HepG2 (cell line): ENCODE measurements around the gene FANCG. TPM values are rescaled to one million over a fixed set of nuclear protein-coding genes. Genes with fewer than 3 reads are reported as not detected.

Source experiments
- CC2D1A ChIP-seq: sonication (generic); formaldehyde crosslinking; IDR thresholded peaks from 2 replicates; pipeline ENCODE4 v1.8.1; 2023; ENCODE audit warnings: mild to moderate bottlenecking, missing genetic modification reagents
- FOXK2 ChIP-seq: fragments of 450-650 bp; IDR thresholded peaks from 2 replicates; pipeline ENCODE4 v1.6.1; 2016
- HNRNPUL1 ChIP-seq: fragments of 200-400 bp; formaldehyde crosslinking; IDR thresholded peaks from 2 replicates; pipeline ENCODE4 v1.6.1; 2017; ENCODE audit warnings: low read depth, mild to moderate bottlenecking, low read length, moderate library complexity
- MEIS2 ChIP-seq: sonication (generic); formaldehyde crosslinking; IDR thresholded peaks from 2 replicates; pipeline ENCODE4 v1.9.0; 2021; ENCODE audit warnings: mild to moderate bottlenecking, missing genetic modification reagents
- SIX4 ChIP-seq: sonication (generic); formaldehyde crosslinking; IDR thresholded peaks from 2 replicates; pipeline ENCODE4 v1.4.0; 2020; ENCODE audit warnings: missing genetic modification reagents
- SMC3 ChIP-seq: IDR thresholded peaks from 2 replicates; pipeline ENCODE4 v1.6.1; 2011; ENCODE audit warnings: low read length, improper control_type of control experiment
- SRY ChIP-seq: sonication (generic); formaldehyde crosslinking; IDR thresholded peaks from 2 replicates; pipeline ENCODE4 v1.8.0; 2022; ENCODE audit warnings: mild to moderate bottlenecking, missing genetic modification reagents
- ZFX ChIP-seq: sonication (generic); formaldehyde crosslinking; IDR thresholded peaks from 2 replicates; pipeline ENCODE4 v1.4.0; 2020; ENCODE audit warnings: mild to moderate bottlenecking, low read depth, missing genetic modification reagents, moderate library complexity
- ZNF570 ChIP-seq: sonication (generic); formaldehyde crosslinking; IDR thresholded peaks from 2 replicates; pipeline ENCODE4 v1.4.0; 2020; ENCODE audit warnings: mild to moderate bottlenecking, missing genetic modification reagents, borderline replicate concordance
- ZNF616 ChIP-seq: sonication (generic); formaldehyde crosslinking; IDR thresholded peaks from 2 replicates; pipeline ENCODE4 v1.5.0; 2020; ENCODE audit warnings: low read depth, mild to moderate bottlenecking, missing genetic modification reagents
- ZNF780A ChIP-seq: sonication (generic); formaldehyde crosslinking; IDR thresholded peaks from 2 replicates; pipeline ENCODE4 v1.8.0; 2022; ENCODE audit warnings: mild to moderate bottlenecking, missing genetic modification reagents, moderate library complexity
- polyA plus RNA-seq, 8 experiments: library from polyadenylated mRNA; depleted of rRNA in 3 of 8; stranded (reverse) in 7 of 8; unstranded in 1 of 8; fragments of >200 nt; fragmentation: Illumina TruSeq in 4 of 8; extraction: Trizol in 4 of 8; gene quantifications; 2 replicates each; pipeline versions ENCODE4 v1.2.1 to v1.2.3, GENCODE V29; 2011 to 2016; ENCODE audit warnings: low read depth in 4 of 8, missing spikeins in 1 of 8, mixed read lengths in 1 of 8; ENCODE audit not compliant: insufficient read depth in 1 of 8
- total RNA-seq, 5 experiments: library from RNA; depleted of rRNA; stranded (reverse); fragments of >200 nt; fragmentation: Illumina TruSeq; extraction: Trizol; gene quantifications; 2 replicates each; pipeline ENCODE4 v1.2.3, GENCODE V29; 2016; ENCODE audit warnings: low read depth in 1 of 5
- TF ChIP-seq, protein P1 (sequence below): sonication (generic); formaldehyde crosslinking; IDR thresholded peaks from 2 replicates; pipeline ENCODE4 v1.4.0; 2020; ENCODE audit warnings: mild to moderate bottlenecking, missing genetic modification reagents
- TF ChIP-seq, protein P2 (sequence below): IDR thresholded peaks from 2 replicates; pipeline ENCODE4 v1.6.1; 2016; ENCODE audit warnings: mild to moderate bottlenecking, missing biosample characterization, missing genetic modification reagents
- TF ChIP-seq, protein P3 (sequence below): sonication (generic); formaldehyde crosslinking; IDR thresholded peaks from 2 replicates; pipeline ENCODE4 v1.5.0; 2020; ENCODE audit warnings: mild to moderate bottlenecking, missing genetic modification reagents, borderline replicate concordance
- TF ChIP-seq, protein P4 (sequence below): sonication (generic); formaldehyde crosslinking; IDR thresholded peaks from 2 replicates; pipeline ENCODE4 v1.4.0; 2020; ENCODE audit warnings: low read depth, missing genetic modification reagents

FANCG gene
- total and polyA plus RNA-seq, 2 of the 13 experiments (the other 11 are each of a cell fraction or from before 2014, with no cell fraction given), result 14.4 to 45.1 TPM

DNA sequence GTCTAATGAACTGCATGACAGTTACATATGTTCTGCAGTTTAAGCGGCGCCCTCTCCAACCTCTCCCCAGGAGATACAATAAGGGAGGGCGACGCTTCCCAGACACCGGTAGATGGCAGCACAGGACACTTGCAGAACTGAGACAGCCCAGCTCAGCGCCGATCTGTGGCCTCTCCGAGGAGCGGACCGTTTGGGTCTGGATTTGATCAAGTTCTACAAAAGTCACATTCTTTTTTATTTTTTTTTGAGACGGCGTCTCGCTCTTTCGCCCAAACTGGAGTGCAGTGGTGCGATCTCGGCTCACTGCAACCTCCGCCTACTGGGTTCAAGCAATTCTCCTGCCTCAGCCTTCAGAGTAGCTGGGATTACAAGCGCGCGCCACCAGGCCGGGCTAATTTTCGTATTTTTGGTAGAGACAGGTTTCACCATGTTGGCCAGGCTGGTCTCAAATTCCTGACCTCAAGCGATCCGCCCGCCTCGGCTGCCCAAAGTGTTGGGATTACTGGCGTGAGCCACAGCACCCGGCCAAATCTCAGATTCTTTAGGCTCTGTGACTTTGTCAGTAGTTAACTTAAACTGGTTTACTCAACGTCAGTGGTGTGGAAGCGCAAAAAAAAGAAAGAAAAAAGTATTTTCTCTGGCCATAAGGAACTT is 37.3 kb upstream of the FANCG start (continued):
- TF ChIP-seq ZNF780A (CRISPR knock-in tag) (no peak), SIX4 (no peak), ZNF616 (CRISPR knock-in tag) (no peak), ZFX (CRISPR knock-in tag) (peak; percentile 50), ZNF570 (CRISPR knock-in tag) (no peak), SMC3 (peak; percentile 86), SRY (CRISPR knock-in tag) (0 out of 2 replicates have a peak, but pooled peaks have one; percentile 2), MEIS2 (CRISPR knock-in tag) (peak; percentile 51; the same call in 1 of the 2 replicates), CC2D1A (no peak), FOXK2 (no peak), HNRNPUL1 (no peak)
- TF ChIP-seq, protein P1, sequence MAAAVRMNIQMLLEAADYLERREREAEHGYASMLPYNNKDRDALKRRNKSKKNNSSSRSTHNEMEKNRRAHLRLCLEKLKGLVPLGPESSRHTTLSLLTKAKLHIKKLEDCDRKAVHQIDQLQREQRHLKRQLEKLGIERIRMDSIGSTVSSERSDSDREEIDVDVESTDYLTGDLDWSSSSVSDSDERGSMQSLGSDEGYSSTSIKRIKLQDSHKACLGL (CRISPR knock-in tag), result 0 out of 2 replicates have a peak, but pooled peaks have one; percentile 1
- TF ChIP-seq, protein P2, sequence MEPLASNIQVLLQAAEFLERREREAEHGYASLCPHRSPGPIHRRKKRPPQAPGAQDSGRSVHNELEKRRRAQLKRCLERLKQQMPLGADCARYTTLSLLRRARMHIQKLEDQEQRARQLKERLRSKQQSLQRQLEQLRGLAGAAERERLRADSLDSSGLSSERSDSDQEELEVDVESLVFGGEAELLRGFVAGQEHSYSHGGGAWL (CRISPR knock-in tag), result no peak
- TF ChIP-seq, protein P3, sequence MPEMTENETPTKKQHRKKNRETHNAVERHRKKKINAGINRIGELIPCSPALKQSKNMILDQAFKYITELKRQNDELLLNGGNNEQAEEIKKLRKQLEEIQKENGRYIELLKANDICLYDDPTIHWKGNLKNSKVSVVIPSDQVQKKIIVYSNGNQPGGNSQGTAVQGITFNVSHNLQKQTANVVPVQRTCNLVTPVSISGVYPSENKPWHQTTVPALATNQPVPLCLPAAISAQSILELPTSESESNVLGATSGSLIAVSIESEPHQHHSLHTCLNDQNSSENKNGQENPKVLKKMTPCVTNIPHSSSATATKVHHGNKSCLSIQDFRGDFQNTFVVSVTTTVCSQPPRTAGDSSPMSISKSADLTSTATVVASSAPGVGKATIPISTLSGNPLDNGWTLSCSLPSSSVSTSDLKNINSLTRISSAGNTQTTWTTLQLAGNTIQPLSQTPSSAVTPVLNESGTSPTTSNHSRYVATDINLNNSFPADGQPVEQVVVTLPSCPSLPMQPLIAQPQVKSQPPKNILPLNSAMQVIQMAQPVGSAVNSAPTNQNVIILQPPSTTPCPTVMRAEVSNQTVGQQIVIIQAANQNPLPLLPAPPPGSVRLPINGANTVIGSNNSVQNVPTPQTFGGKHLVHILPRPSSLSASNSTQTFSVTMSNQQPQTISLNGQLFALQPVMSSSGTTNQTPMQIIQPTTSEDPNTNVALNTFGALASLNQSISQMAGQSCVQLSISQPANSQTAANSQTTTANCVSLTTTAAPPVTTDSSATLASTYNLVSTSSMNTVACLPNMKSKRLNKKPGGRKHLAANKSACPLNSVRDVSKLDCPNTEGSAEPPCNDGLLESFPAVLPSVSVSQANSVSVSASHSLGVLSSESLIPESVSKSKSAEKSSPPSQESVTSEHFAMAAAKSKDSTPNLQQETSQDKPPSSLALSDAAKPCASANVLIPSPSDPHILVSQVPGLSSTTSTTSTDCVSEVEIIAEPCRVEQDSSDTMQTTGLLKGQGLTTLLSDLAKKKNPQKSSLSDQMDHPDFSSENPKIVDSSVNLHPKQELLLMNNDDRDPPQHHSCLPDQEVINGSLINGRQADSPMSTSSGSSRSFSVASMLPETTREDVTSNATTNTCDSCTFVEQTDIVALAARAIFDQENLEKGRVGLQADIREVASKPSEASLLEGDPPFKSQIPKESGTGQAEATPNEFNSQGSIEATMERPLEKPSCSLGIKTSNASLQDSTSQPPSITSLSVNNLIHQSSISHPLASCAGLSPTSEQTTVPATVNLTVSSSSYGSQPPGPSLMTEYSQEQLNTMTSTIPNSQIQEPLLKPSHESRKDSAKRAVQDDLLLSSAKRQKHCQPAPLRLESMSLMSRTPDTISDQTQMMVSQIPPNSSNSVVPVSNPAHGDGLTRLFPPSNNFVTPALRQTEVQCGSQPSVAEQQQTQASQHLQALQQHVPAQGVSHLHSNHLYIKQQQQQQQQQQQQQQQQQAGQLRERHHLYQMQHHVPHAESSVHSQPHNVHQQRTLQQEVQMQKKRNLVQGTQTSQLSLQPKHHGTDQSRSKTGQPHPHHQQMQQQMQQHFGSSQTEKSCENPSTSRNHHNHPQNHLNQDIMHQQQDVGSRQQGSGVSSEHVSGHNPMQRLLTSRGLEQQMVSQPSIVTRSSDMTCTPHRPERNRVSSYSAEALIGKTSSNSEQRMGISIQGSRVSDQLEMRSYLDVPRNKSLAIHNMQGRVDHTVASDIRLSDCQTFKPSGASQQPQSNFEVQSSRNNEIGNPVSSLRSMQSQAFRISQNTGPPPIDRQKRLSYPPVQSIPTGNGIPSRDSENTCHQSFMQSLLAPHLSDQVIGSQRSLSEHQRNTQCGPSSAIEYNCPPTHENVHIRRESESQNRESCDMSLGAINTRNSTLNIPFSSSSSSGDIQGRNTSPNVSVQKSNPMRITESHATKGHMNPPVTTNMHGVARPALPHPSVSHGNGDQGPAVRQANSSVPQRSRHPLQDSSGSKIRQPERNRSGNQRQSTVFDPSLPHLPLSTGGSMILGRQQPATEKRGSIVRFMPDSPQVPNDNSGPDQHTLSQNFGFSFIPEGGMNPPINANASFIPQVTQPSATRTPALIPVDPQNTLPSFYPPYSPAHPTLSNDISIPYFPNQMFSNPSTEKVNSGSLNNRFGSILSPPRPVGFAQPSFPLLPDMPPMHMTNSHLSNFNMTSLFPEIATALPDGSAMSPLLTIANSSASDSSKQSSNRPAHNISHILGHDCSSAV, result no peak
- TF ChIP-seq, protein P4, sequence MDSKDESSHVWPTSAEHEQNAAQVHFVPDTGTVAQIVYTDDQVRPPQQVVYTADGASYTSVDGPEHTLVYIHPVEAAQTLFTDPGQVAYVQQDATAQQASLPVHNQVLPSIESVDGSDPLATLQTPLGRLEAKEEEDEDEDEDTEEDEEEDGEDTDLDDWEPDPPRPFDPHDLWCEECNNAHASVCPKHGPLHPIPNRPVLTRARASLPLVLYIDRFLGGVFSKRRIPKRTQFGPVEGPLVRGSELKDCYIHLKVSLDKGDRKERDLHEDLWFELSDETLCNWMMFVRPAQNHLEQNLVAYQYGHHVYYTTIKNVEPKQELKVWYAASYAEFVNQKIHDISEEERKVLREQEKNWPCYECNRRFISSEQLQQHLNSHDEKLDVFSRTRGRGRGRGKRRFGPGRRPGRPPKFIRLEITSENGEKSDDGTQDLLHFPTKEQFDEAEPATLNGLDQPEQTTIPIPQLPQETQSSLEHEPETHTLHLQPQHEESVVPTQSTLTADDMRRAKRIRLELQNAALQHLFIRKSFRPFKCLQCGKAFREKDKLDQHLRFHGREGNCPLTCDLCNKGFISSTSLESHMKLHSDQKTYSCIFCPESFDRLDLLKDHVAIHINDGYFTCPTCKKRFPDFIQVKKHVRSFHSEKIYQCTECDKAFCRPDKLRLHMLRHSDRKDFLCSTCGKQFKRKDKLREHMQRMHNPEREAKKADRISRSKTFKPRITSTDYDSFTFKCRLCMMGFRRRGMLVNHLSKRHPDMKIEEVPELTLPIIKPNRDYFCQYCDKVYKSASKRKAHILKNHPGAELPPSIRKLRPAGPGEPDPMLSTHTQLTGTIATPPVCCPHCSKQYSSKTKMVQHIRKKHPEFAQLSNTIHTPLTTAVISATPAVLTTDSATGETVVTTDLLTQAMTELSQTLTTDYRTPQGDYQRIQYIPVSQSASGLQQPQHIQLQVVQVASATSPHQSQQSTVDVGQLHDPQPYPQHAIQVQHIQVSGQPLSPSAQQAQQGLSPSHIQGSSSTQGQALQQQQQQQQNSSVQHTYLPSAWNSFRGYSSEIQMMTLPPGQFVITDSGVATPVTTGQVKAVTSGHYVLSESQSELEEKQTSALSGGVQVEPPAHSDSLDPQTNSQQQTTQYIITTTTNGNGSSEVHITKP, result no peak
